Epithelial cell of prostate (primary cell): Measurements from ENCODE around the gene SUPT3H.

Source experiments
- DNase-seq: peaks from one replicate; pipeline ENCODE4 v3.0.0-alpha.2; 2011; ENCODE audit warnings: low read depth, low spot score
- H3K27ac ChIP-seq: fragments of 450-650 bp; 2 replicates; pipeline ENCODE4 v1.5.1; 2017; ENCODE audit warnings: mild to moderate bottlenecking

The SUPT3H gene

GRCh38 chr6:44974511-44974910 lies 403.2 kb downstream of the SUPT3H start:
- H3K27ac ChIP-seq, result no peak overlapping the region
- no peak for DNase-seq

GRCh38 chr6:44972709-44973108 lies 405.0 kb downstream of the SUPT3H start:
- DNase-seq, result no peak
- H3K27ac ChIP-seq, result no peak overlapping the region

- no peak for DNase-seq
- no peak overlapping the region for H3K27ac ChIP-seq
Measured at GRCh38 chr6:44969446-44970185, 408.1 kb downstream of the SUPT3H start.

- no peak for DNase-seq
- peak overlapping the region; percentile 10 for H3K27ac ChIP-seq
Measured at GRCh38 chr6:44967481-44967880, 410.3 kb downstream of the SUPT3H start.

GRCh38 chr6:44966449-44967092 lies 411.2 kb downstream of the SUPT3H start:
- peak overlapping the region; percentile 10 for H3K27ac ChIP-seq
- DNase-seq, result peak; percentile 77

GRCh38 chr6:44965708-44966107 lies 412.0 kb downstream of the SUPT3H start:
- no peak overlapping the region for H3K27ac ChIP-seq
- no peak for DNase-seq

GRCh38 chr6:44960898-44961297 lies 416.8 kb downstream of the SUPT3H start:
- H3K27ac ChIP-seq, result no peak overlapping the region
- DNase-seq, result no peak

GRCh38 chr6:44959651-44960050 lies 418.1 kb downstream of the SUPT3H start:
- H3K27ac ChIP-seq, result no peak overlapping the region
- DNase-seq, result no peak

GRCh38 chr6:44957156-44957555 lies 420.6 kb downstream of the SUPT3H start:
- DNase-seq, result no peak
- H3K27ac ChIP-seq, result no peak overlapping the region

- DNase-seq, result no peak
- H3K27ac ChIP-seq, result no peak overlapping the region
Measured at GRCh38 chr6:44956396-44956795, 421.3 kb downstream of the SUPT3H start.

- no peak for DNase-seq
- H3K27ac ChIP-seq, result no peak overlapping the region
Measured at GRCh38 chr6:44955145-44955544, 422.6 kb downstream of the SUPT3H start.

GRCh38 chr6:44954281-44954680 lies 423.5 kb downstream of the SUPT3H start:
- no peak overlapping the region for H3K27ac ChIP-seq
- no peak for DNase-seq

- H3K27ac ChIP-seq, result no peak overlapping the region
- DNase-seq, result no peak
Measured at GRCh38 chr6:44951253-44951747, 426.4 kb downstream of the SUPT3H start.

GRCh38 chr6:44949596-44950201 lies 428.0 kb downstream of the SUPT3H start:
- no peak overlapping the region for H3K27ac ChIP-seq
- no peak for DNase-seq

GRCh38 chr6:44943541-44943940 lies 434.2 kb downstream of the SUPT3H start:
- H3K27ac ChIP-seq, result no peak overlapping the region
- DNase-seq, result no peak

- no peak overlapping the region for H3K27ac ChIP-seq
- no peak for DNase-seq
Measured at GRCh38 chr6:44942798-44943197, 434.9 kb downstream of the SUPT3H start.

GRCh38 chr6:44942201-44942600 lies 435.5 kb downstream of the SUPT3H start:
- DNase-seq, result no peak
- no peak overlapping the region for H3K27ac ChIP-seq

GRCh38 chr6:44940367-44940766 lies 437.4 kb downstream of the SUPT3H start:
- DNase-seq, result no peak
- H3K27ac ChIP-seq, result no peak overlapping the region

GRCh38 chr6:44935693-44936300 lies 441.9 kb downstream of the SUPT3H start:
- no peak overlapping the region for H3K27ac ChIP-seq
- DNase-seq, result no peak

- no peak overlapping the region for H3K27ac ChIP-seq
- DNase-seq, result no peak
Measured at GRCh38 chr6:44933108-44933507, 444.6 kb downstream of the SUPT3H start.

- no peak for DNase-seq
- no peak overlapping the region for H3K27ac ChIP-seq
Measured at GRCh38 chr6:44932651-44933091, 445.1 kb downstream of the SUPT3H start.
